ENCODE data around the gene RGMA. TPM values are rescaled to one million over a fixed set of nuclear protein-coding genes. Genes with fewer than 3 reads are reported as not detected.
A peak's percentile ranks its signal among the peaks of the same experiment; 100 is the strongest.

The RGMA gene
- total RNA-seq, 4 donors from 2014 or later: 28.2 to 110 (median 45.6) TPM

- Histone ChIP-seq H3K4me1 (peaks cover 0 to 66% (median 8%) of the 10 kb centered on the region in 4 donors), H3K9me3 (no peaks in the 10 kb centered on the region), H3K27me3 (peaks cover 0 to 4% of the 10 kb centered on the region in 2 donors), H3K27ac (peak overlapping the region; percentile 66 to 93 (median 82)), H3K4me3 (peak overlapping the region; percentile 57 to 82 (median 60)), H3K36me3 (no peaks in the 10 kb centered on the region)
- no peak for DNase-seq (ENCODE audit: low spot score in 2 of 2)
- TF ChIP-seq EP300 (IDR thresholded peaks at IDR 0.05): peak; percentile 32 to 57
- TF ChIP-seq POLR2A (IDR thresholded peaks at IDR 0.05): no peak
- 1 to 3% methylated on average over 10 of the region's 10 CpGs for WGBS, 2 donors
These were observed 17.0 kb downstream of the RGMA start for GRCh38 chr15:93072011-93072410.

- Histone ChIP-seq H3K4me3 (peak overlapping the region; percentile 57 to 82 (median 60)), H3K9me3 (no peaks in the 10 kb centered on the region), H3K27me3 (peaks cover 0 to 4% of the 10 kb centered on the region in 2 donors), H3K36me3 (no peaks in the 10 kb centered on the region), H3K4me1 (peaks cover 0 to 70% (median 8%) of the 10 kb centered on the region in 4 donors), H3K27ac (peak overlapping the region; percentile 66 to 93 (median 82))
- DNase-seq (ENCODE audit: low spot score in 2 of 2): no peak
- no peak for TF ChIP-seq CTCF (IDR thresholded peaks at IDR 0.05)
- no peak for TF ChIP-seq POLR2A (IDR thresholded peaks at IDR 0.05)
- TF ChIP-seq EP300 (IDR thresholded peaks at IDR 0.05): no peak
- WGBS, 2 donors: 25 to 31% methylated on average over 18 to 19 of the region's 22 CpGs
These were observed 17.5 kb downstream of the RGMA start for GRCh38 chr15:93071469-93071936.

DNA sequence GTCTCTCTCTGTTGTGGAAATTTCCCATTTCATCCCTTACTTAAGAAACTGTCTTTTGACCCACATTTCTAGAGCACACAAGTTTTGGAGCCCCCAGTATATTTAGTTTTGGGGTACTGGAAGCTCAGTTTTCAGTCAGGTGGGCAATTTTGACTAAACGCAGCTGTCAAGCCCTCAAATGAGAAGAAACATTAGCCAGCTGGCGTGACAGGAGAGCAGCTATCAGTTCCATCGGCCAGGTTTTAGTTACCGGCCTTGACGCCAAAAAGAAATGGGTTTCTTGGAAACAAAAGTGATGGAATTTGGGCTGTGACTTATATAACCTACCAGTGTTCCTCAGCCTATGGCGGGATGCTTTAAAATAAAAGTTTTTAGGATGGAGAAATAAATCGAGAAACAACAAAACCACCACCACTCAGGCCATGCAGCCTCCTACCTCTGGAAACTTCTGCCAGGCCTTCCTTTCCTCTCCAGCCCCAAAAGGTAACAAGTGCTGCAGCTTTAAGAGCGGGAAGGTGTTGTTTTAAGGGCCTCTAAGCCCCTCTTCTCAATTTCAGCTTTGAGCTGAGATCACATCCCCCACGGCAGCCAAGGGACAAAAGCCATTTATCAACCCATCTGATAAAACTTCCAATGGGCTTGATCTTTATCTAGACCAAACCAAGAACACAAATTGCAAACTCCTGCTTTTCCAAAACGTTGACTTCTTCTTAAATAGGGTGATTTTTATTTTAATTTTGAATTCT is 18.3 kb downstream of the RGMA start:
- peak overlapping the region in 3 of 4 donors; percentile 66 to 93 (median 86) for H3K27ac ChIP-seq
- H3K9me3 ChIP-seq: no peaks in the 10 kb centered on the region
- peaks cover 0 to 74% (median 8%) of the 10 kb centered on the region in 4 donors for H3K4me1 ChIP-seq
- TF ChIP-seq CTCF (IDR thresholded peaks at IDR 0.05) (no peak), POLR2A (IDR thresholded peaks at IDR 0.05) (no peak), EP300 (IDR thresholded peaks at IDR 0.05) (no peak)
- peaks cover 0 to 4% of the 10 kb centered on the region in 2 donors for H3K27me3 ChIP-seq
- no peak for DNase-seq (ENCODE audit: low spot score in 2 of 2)
- H3K4me3 ChIP-seq: peak overlapping the region; percentile 57 to 82 (median 60)
- 57 to 70% methylated on average over 10 of the region's 10 CpGs for WGBS, 2 donors
- peaks cover 0 to 6% (median 0%) of the 10 kb centered on the region in 3 donors for H3K36me3 ChIP-seq

GRCh38 chr15:93070132-93070531 is 18.9 kb downstream of the RGMA start:
- H3K27ac ChIP-seq: peak overlapping the region in 2 of 4 donors; percentile 86 to 93

More at GRCh38 chr15:93070132-93070531, 18.9 kb downstream of the RGMA start:
- Histone ChIP-seq H3K4me1 (peaks cover 0 to 80% (median 8%) of the 10 kb centered on the region in 4 donors), H3K9me3 (no peaks in the 10 kb centered on the region), H3K36me3 (peaks cover 0 to 11% (median 0%) of the 10 kb centered on the region in 3 donors), H3K27me3 (peaks cover 0 to 4% of the 10 kb centered on the region in 2 donors), H3K4me3 (peak overlapping the region; percentile 57 to 82 (median 60))
- TF ChIP-seq EP300 (IDR thresholded peaks at IDR 0.05): no peak
- TF ChIP-seq POLR2A (IDR thresholded peaks at IDR 0.05): no peak
- TF ChIP-seq CTCF (IDR thresholded peaks at IDR 0.05): no peak
- DNase-seq (ENCODE audit: low spot score in 2 of 2): no peak
- WGBS, 2 donors: 70 to 80% methylated on average over 10 of the region's 10 CpGs

Measured in tibial nerve (tissue), 4 donors.